Measurements from ENCODE around the gene ARV1.

Gene ARV1

DNA sequence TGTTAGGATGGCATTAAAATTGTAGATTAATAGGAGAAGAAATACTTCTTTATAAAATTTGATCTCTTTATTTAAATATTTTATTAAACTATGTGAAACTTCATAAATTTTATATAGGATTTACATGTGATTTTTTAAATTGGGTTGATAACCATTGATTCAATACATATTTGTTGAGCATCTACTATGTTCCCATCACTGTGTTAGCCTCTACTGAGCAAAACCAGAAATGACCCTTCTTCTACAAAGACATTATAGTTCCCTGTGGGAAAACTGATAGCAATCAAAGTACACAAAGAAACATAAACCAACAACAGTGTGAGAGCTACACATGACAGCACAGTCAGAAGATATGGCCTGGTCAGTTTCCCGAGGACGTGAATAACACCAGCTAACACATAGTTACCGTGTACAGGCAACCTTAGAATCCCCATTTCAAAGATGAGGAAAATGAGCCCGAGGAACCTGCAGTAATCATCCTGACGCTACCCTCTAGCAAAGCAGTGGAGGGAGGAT is 12.5 kb upstream of the ARV1 start:
- TF ChIP-seq ZFP3 (CRISPR knock-in tag; IDR thresholded peaks at IDR 0.05) = no peak
- TF ChIP-seq RARB (CRISPR knock-in tag; IDR thresholded peaks at IDR 0.05) = no peak
- TF ChIP-seq ARNTL (CRISPR knock-in tag; IDR thresholded peaks at IDR 0.05; ENCODE audit: borderline replicate concordance, low read depth) = no peak
- no peak for TF ChIP-seq ZFP30 (CRISPR knock-in tag; IDR thresholded peaks at IDR 0.05)
- TF ChIP-seq, protein P1, sequence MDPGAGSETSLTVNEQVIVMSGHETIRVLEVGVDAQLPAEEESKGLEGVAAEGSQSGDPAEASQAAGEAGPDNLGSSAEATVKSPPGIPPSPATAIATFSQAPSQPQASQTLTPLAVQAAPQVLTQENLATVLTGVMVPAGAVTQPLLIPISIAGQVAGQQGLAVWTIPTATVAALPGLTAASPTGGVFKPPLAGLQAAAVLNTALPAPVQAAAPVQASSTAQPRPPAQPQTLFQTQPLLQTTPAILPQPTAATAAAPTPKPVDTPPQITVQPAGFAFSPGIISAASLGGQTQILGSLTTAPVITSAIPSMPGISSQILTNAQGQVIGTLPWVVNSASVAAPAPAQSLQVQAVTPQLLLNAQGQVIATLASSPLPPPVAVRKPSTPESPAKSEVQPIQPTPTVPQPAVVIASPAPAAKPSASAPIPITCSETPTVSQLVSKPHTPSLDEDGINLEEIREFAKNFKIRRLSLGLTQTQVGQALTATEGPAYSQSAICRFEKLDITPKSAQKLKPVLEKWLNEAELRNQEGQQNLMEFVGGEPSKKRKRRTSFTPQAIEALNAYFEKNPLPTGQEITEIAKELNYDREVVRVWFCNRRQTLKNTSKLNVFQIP (CRISPR knock-in tag; IDR thresholded peaks at IDR 0.05; ENCODE audit: borderline replicate concordance, low read depth) = no peak
- TF ChIP-seq OSR1 (CRISPR knock-in tag; IDR thresholded peaks at IDR 0.05) = no peak
- TF ChIP-seq ZNF565 (CRISPR knock-in tag; conservative IDR thresholded peaks at IDR 0.05; ENCODE audit: low read depth) = no peak
- no peak for TF ChIP-seq SNAI2 (CRISPR knock-in tag; IDR thresholded peaks at IDR 0.05)
- no peak for TF ChIP-seq PPARA (CRISPR knock-in tag; IDR thresholded peaks at IDR 0.05; ENCODE audit: borderline replicate concordance)
- no peak for ATAC-seq

DNA sequence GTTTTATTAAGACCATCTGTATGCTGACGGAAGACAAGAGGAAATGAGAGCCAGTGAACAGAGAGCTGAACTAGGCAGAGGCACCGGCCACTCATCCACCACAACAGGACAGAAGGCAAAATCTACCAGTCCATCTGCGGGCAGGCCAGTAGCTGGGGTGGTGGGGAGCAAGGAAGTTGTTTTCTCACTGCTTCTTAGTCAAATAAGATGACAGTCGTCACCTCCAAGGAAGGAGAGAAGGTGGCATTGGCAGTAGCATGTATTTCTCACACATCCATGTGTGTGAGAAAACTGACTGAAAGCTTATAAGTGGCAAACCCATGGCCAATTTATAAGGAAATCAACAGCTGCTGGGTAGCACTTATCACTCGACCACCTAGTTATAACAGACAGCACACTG is 8.5 kb upstream of the ARV1 start:
- TF ChIP-seq ARNTL (CRISPR knock-in tag; IDR thresholded peaks at IDR 0.05; ENCODE audit: borderline replicate concordance, low read depth) (no peak), GLIS3 (CRISPR knock-in tag; IDR thresholded peaks at IDR 0.05) (no peak), PPARA (CRISPR knock-in tag; IDR thresholded peaks at IDR 0.05; ENCODE audit: borderline replicate concordance) (no peak), SNAI2 (CRISPR knock-in tag; IDR thresholded peaks at IDR 0.05) (no peak), ESRRG (CRISPR knock-in tag; IDR thresholded peaks at IDR 0.05) (no peak), ZNF8 (CRISPR knock-in tag; IDR thresholded peaks at IDR 0.05) (no peak)
- TF ChIP-seq, protein P2, sequence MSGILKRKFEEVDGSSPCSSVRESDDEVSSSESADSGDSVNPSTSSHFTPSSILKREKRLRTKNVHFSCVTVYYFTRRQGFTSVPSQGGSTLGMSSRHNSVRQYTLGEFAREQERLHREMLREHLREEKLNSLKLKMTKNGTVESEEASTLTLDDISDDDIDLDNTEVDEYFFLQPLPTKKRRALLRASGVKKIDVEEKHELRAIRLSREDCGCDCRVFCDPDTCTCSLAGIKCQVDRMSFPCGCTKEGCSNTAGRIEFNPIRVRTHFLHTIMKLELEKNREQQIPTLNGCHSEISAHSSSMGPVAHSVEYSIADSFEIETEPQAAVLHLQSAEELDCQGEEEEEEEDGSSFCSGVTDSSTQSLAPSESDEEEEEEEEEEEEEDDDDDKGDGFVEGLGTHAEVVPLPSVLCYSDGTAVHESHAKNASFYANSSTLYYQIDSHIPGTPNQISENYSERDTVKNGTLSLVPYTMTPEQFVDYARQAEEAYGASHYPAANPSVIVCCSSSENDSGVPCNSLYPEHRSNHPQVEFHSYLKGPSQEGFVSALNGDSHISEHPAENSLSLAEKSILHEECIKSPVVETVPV (CRISPR knock-in tag; IDR thresholded peaks at IDR 0.05) = no peak
- TF ChIP-seq, protein P3, sequence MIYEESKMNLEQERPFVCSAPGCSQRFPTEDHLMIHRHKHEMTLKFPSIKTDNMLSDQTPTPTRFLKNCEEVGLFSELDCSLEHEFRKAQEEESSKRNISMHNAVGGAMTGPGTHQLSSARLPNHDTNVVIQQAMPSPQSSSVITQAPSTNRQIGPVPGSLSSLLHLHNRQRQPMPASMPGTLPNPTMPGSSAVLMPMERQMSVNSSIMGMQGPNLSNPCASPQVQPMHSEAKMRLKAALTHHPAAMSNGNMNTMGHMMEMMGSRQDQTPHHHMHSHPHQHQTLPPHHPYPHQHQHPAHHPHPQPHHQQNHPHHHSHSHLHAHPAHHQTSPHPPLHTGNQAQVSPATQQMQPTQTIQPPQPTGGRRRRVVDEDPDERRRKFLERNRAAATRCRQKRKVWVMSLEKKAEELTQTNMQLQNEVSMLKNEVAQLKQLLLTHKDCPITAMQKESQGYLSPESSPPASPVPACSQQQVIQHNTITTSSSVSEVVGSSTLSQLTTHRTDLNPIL (CRISPR knock-in tag; IDR thresholded peaks at IDR 0.05; ENCODE audit: low read depth) = no peak
- ATAC-seq = no peak

DNA sequence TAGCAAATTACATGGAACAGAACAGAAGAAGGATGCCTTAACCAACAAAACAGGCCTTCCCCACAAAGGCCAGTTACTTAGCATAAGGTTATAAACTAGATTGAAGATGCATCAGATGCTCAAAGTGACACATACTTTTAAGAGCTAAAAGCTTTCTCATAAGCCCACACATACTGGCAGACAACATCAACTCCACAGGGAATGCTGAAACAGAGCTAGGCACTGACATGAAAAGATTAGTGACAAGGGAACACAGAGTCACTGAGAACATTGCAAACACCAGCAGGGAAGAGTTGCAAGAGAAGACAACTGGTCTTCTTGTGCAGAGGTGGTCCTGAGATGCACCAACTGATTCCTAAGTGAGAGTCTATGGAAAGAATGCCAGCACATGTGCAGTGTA is 7.1 kb upstream of the ARV1 start:
- ATAC-seq = no peak
- TF ChIP-seq BACH2 (CRISPR knock-in tag; IDR thresholded peaks at IDR 0.05; ENCODE audit: borderline replicate concordance) = no peak
- TF ChIP-seq, protein P4, sequence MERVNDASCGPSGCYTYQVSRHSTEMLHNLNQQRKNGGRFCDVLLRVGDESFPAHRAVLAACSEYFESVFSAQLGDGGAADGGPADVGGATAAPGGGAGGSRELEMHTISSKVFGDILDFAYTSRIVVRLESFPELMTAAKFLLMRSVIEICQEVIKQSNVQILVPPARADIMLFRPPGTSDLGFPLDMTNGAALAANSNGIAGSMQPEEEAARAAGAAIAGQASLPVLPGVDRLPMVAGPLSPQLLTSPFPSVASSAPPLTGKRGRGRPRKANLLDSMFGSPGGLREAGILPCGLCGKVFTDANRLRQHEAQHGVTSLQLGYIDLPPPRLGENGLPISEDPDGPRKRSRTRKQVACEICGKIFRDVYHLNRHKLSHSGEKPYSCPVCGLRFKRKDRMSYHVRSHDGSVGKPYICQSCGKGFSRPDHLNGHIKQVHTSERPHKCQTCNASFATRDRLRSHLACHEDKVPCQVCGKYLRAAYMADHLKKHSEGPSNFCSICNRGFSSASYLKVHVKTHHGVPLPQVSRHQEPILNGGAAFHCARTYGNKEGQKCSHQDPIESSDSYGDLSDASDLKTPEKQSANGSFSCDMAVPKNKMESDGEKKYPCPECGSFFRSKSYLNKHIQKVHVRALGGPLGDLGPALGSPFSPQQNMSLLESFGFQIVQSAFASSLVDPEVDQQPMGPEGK (CRISPR knock-in tag; IDR thresholded peaks at IDR 0.05; ENCODE audit: borderline replicate concordance) = no peak
- no peak for TF ChIP-seq SNAI2 (CRISPR knock-in tag; IDR thresholded peaks at IDR 0.05)
- no peak for TF ChIP-seq ZNF8 (CRISPR knock-in tag; IDR thresholded peaks at IDR 0.05)
- no peak for TF ChIP-seq ZFP30 (CRISPR knock-in tag; IDR thresholded peaks at IDR 0.05)
- no peak for TF ChIP-seq OSR1 (CRISPR knock-in tag; IDR thresholded peaks at IDR 0.05)
- no peak for TF ChIP-seq PPARA (CRISPR knock-in tag; IDR thresholded peaks at IDR 0.05; ENCODE audit: borderline replicate concordance)
- no peak for TF ChIP-seq TCF4 (CRISPR knock-in tag; IDR thresholded peaks at IDR 0.05; ENCODE audit: borderline replicate concordance)
- no peak for TF ChIP-seq TOX (CRISPR knock-in tag; IDR thresholded peaks at IDR 0.05; ENCODE audit: borderline replicate concordance)
- no peak for TF ChIP-seq RARB (CRISPR knock-in tag; IDR thresholded peaks at IDR 0.05)
- TF ChIP-seq ISL1 (CRISPR knock-in tag; IDR thresholded peaks at IDR 0.05) = no peak
- TF ChIP-seq ZNF70 (CRISPR knock-in tag; IDR thresholded peaks at IDR 0.05) = no peak
- TF ChIP-seq ESRRG (CRISPR knock-in tag; IDR thresholded peaks at IDR 0.05) = no peak
- no peak for TF ChIP-seq ARNTL (CRISPR knock-in tag; IDR thresholded peaks at IDR 0.05; ENCODE audit: borderline replicate concordance, low read depth)
- TF ChIP-seq, protein P2 (CRISPR knock-in tag; IDR thresholded peaks at IDR 0.05) = no peak
- no peak for TF ChIP-seq CSDC2 (CRISPR knock-in tag; IDR thresholded peaks at IDR 0.05)
- no peak for TF ChIP-seq ZFP3 (CRISPR knock-in tag; IDR thresholded peaks at IDR 0.05)
